ENCODE measurements around the gene STK33. TPM values are rescaled to one million over a fixed set of nuclear protein-coding genes. Genes with fewer than 3 reads are reported as not detected.

The STK33 gene
- total RNA-seq, 1 experiment from 2014 or later = 19.5 TPM

DNA sequence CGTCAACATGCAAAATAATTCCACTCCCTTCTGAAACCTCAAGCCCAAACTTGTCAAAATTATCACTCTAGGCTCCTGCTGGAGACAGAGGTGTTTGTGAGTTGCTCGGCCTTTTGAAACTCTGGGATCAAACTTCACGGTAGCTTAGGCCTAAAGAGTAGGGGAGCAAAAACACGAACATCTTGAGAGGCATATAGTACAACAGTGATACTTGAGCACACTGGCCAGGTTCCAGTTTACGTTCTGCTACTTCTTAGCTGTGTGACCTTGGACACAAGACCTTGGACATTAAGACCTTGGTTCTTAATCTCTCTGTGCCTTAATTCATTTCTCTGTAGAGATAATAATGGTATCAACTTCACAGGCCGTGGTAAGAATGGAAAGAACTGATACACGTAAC lies 206.9 kb downstream of the STK33 start:
- Histone ChIP-seq H2BK12ac (ENCODE audit: insufficient read length, low read depth, low read length) (no peak overlapping the region), H3T11ph (ENCODE audit: low read length) (no peak overlapping the region), H3K23ac (ENCODE audit: insufficient read length, low read depth, low read length) (no peak overlapping the region), H3K23me2 (ENCODE audit: insufficient read length, low read depth, low read length, poor library complexity, severe bottlenecking) (no peaks in the 10 kb centered on the region), H3K79me2 (ENCODE audit: insufficient read depth, low read length) (no peaks in the 10 kb centered on the region), H3K9ac (ENCODE audit: extremely low read depth, insufficient read length, low read length) (no peak overlapping the region), H4K5ac (ENCODE audit: insufficient read length, low read depth, low read length) (no peak overlapping the region), H3K27me3 (ENCODE audit: insufficient read depth, low read length) (no peaks in the 10 kb centered on the region), H3K27ac (ENCODE audit: insufficient read length, low read depth, low read length) (no peak overlapping the region), H2BK20ac (ENCODE audit: low read depth, low read length, poor library complexity, severe bottlenecking) (no peak overlapping the region), H3K14ac (ENCODE audit: insufficient read depth, low read length) (no peak overlapping the region), H4K8ac (replicated peaks; ENCODE audit: insufficient read length, low read depth, low read length) (no peak overlapping the region), H4K91ac (ENCODE audit: insufficient read length, low read depth, low read length) (no peak overlapping the region), H3K56ac (ENCODE audit: insufficient read length, low read depth, low read length) (no peak overlapping the region), H2AFZ (ENCODE audit: low read length) (no peak overlapping the region), H3K18ac (ENCODE audit: insufficient read length, low read depth, low read length) (no peak overlapping the region), H3K9me3 (ENCODE audit: control insufficient read depth, low read depth, low read length) (no peaks in the 10 kb centered on the region), H3K4me2 (ENCODE audit: insufficient read depth, insufficient read length, low read length) (no peak overlapping the region), H3K4ac (ENCODE audit: low read depth, low read length) (no peak overlapping the region), H3K79me1 (ENCODE audit: insufficient read depth, low read depth, low read length, poor library complexity, severe bottlenecking) (no peaks in the 10 kb centered on the region), H3K4me1 (ENCODE audit: insufficient read depth, low read length) (peaks cover 2% of the 10 kb centered on the region; the same call in 1 of the 2 replicates), H2BK120ac (ENCODE audit: low read depth, low read length, poor library complexity, severe bottlenecking) (no peak overlapping the region), H2AK5ac (ENCODE audit: insufficient read length, low read length) (no peak overlapping the region), H2BK5ac (ENCODE audit: insufficient read length, low read length) (no peak overlapping the region), H4K20me1 (ENCODE audit: control insufficient read depth, insufficient read depth, insufficient read length) (no peaks in the 10 kb centered on the region), H2BK15ac (ENCODE audit: low read depth, low read length) (no peak overlapping the region)
- Mint-ChIP-seq H3K4me1 (peaks cover 24 to 37% of the 10 kb centered on the region in 2 experiments), H3K9me3 (no peaks in the 10 kb centered on the region), H3K27ac (no peak overlapping the region), H3K36me3 (ENCODE audit: insufficient read depth in 1 of 3, low read depth in 3 of 3) (no peaks in the 10 kb centered on the region), H3K27me3 (ENCODE audit: low read depth) (no peaks in the 10 kb centered on the region), H3K4me3 (no peak overlapping the region)
- WGBS (ENCODE audit: extremely low coverage, insufficient read length, low lambda C conversion rate) = no CpG with 5 or more reads among the region's 7 CpGs
- TF ChIP-seq, protein P1, sequence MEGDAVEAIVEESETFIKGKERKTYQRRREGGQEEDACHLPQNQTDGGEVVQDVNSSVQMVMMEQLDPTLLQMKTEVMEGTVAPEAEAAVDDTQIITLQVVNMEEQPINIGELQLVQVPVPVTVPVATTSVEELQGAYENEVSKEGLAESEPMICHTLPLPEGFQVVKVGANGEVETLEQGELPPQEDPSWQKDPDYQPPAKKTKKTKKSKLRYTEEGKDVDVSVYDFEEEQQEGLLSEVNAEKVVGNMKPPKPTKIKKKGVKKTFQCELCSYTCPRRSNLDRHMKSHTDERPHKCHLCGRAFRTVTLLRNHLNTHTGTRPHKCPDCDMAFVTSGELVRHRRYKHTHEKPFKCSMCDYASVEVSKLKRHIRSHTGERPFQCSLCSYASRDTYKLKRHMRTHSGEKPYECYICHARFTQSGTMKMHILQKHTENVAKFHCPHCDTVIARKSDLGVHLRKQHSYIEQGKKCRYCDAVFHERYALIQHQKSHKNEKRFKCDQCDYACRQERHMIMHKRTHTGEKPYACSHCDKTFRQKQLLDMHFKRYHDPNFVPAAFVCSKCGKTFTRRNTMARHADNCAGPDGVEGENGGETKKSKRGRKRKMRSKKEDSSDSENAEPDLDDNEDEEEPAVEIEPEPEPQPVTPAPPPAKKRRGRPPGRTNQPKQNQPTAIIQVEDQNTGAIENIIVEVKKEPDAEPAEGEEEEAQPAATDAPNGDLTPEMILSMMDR (conservative IDR thresholded peaks at IDR 0.05) = no peak
- no peak for DNase-seq

All from H9 (cell line).